ENCODE results near the gene TMEM184C.

Gene TMEM184C

GRCh38 chr4:147605499-147605898 is 11.7 kb upstream of the TMEM184C start:
- H3K9ac ChIP-seq (ENCODE audit: low read depth, low read length): no peak overlapping the region
- H3K4me1 ChIP-seq (ENCODE audit: control insufficient read depth, insufficient read depth, low read length): no peaks in the 10 kb centered on the region
- H3K27me3 ChIP-seq (ENCODE audit: control insufficient read depth, insufficient read depth, low read length): no peaks in the 10 kb centered on the region
- H3K4me3 ChIP-seq (ENCODE audit: low read depth, low read length): no peak overlapping the region
- no peaks in the 10 kb centered on the region for H3K36me3 ChIP-seq (ENCODE audit: control insufficient read depth, insufficient read depth, low read length)
- no peaks in the 10 kb centered on the region for H3K9me3 ChIP-seq (ENCODE audit: control insufficient read depth, insufficient read depth, low read length)

GRCh38 chr4:147607471-147607870 is 9.7 kb upstream of the TMEM184C start:
- no peaks in the 10 kb centered on the region for H3K9me3 ChIP-seq (ENCODE audit: control insufficient read depth, insufficient read depth, low read length)
- H3K4me1 ChIP-seq (ENCODE audit: control insufficient read depth, insufficient read depth, low read length): no peaks in the 10 kb centered on the region
- H3K27me3 ChIP-seq (ENCODE audit: control insufficient read depth, insufficient read depth, low read length): no peaks in the 10 kb centered on the region
- H3K36me3 ChIP-seq (ENCODE audit: control insufficient read depth, insufficient read depth, low read length): no peaks in the 10 kb centered on the region
- no peak overlapping the region for H3K4me3 ChIP-seq (ENCODE audit: low read depth, low read length)
- H3K9ac ChIP-seq (ENCODE audit: low read depth, low read length): no peak overlapping the region

- H3K27me3 ChIP-seq (ENCODE audit: control insufficient read depth, insufficient read depth, low read length): no peaks in the 10 kb centered on the region
- no peak overlapping the region for H3K4me3 ChIP-seq (ENCODE audit: low read depth, low read length)
- no peaks in the 10 kb centered on the region for H3K4me1 ChIP-seq (ENCODE audit: control insufficient read depth, insufficient read depth, low read length)
- no peaks in the 10 kb centered on the region for H3K36me3 ChIP-seq (ENCODE audit: control insufficient read depth, insufficient read depth, low read length)
- no peaks in the 10 kb centered on the region for H3K9me3 ChIP-seq (ENCODE audit: control insufficient read depth, insufficient read depth, low read length)
- no peak overlapping the region for H3K9ac ChIP-seq (ENCODE audit: low read depth, low read length)
Observed at GRCh38 chr4:147610686-147611085, 6.5 kb upstream of the TMEM184C start.

- Histone ChIP-seq H3K9me3 (ENCODE audit: control insufficient read depth, insufficient read depth, low read length) (no peaks in the 10 kb centered on the region), H3K4me3 (ENCODE audit: low read depth, low read length) (peak overlapping the region; percentile 98), H3K27me3 (ENCODE audit: control insufficient read depth, insufficient read depth, low read length) (no peaks in the 10 kb centered on the region), H3K4me1 (ENCODE audit: control insufficient read depth, insufficient read depth, low read length) (no peaks in the 10 kb centered on the region), H3K9ac (ENCODE audit: low read depth, low read length) (peak overlapping the region; percentile 49), H3K36me3 (ENCODE audit: control insufficient read depth, insufficient read depth, low read length) (no peaks in the 10 kb centered on the region)
Observed at GRCh38 chr4:147616849-147617172, 386 bp upstream of the TMEM184C start.

- H3K9me3 ChIP-seq (ENCODE audit: control insufficient read depth, insufficient read depth, low read length): no peaks in the 10 kb centered on the region
- peak overlapping the region; percentile 98 for H3K4me3 ChIP-seq (ENCODE audit: low read depth, low read length)
- peak overlapping the region; percentile 89 for H3K9ac ChIP-seq (ENCODE audit: low read depth, low read length)
- no peaks in the 10 kb centered on the region for H3K36me3 ChIP-seq (ENCODE audit: control insufficient read depth, insufficient read depth, low read length)
- H3K27me3 ChIP-seq (ENCODE audit: control insufficient read depth, insufficient read depth, low read length): no peaks in the 10 kb centered on the region
- no peaks in the 10 kb centered on the region for H3K4me1 ChIP-seq (ENCODE audit: control insufficient read depth, insufficient read depth, low read length)
Observed at GRCh38 chr4:147617841-147618691, 869 bp downstream of the TMEM184C start.

- Histone ChIP-seq H3K4me1 (ENCODE audit: control insufficient read depth, insufficient read depth, low read length) (no peaks in the 10 kb centered on the region), H3K4me3 (ENCODE audit: low read depth, low read length) (no peak overlapping the region), H3K9me3 (ENCODE audit: control insufficient read depth, insufficient read depth, low read length) (no peaks in the 10 kb centered on the region), H3K36me3 (ENCODE audit: control insufficient read depth, insufficient read depth, low read length) (no peaks in the 10 kb centered on the region), H3K27me3 (ENCODE audit: control insufficient read depth, insufficient read depth, low read length) (no peaks in the 10 kb centered on the region), H3K9ac (ENCODE audit: low read depth, low read length) (no peak overlapping the region)
Observed at GRCh38 chr4:147620315-147620714, 3.1 kb downstream of the TMEM184C start.

- Histone ChIP-seq H3K4me3 (ENCODE audit: low read depth, low read length) (no peak overlapping the region), H3K9me3 (ENCODE audit: control insufficient read depth, insufficient read depth, low read length) (no peaks in the 10 kb centered on the region), H3K9ac (ENCODE audit: low read depth, low read length) (no peak overlapping the region), H3K27me3 (ENCODE audit: control insufficient read depth, insufficient read depth, low read length) (no peaks in the 10 kb centered on the region), H3K4me1 (ENCODE audit: control insufficient read depth, insufficient read depth, low read length) (peaks cover 13% of the 10 kb centered on the region), H3K36me3 (ENCODE audit: control insufficient read depth, insufficient read depth, low read length) (peaks cover 4% of the 10 kb centered on the region)
Observed at GRCh38 chr4:147625733-147626132, 8.5 kb downstream of the TMEM184C start.

GRCh38 chr4:147626903-147627302 is 9.7 kb downstream of the TMEM184C start:
- Histone ChIP-seq H3K4me3 (ENCODE audit: low read depth, low read length) (no peak overlapping the region), H3K4me1 (ENCODE audit: control insufficient read depth, insufficient read depth, low read length) (peaks cover 13% of the 10 kb centered on the region), H3K9me3 (ENCODE audit: control insufficient read depth, insufficient read depth, low read length) (no peaks in the 10 kb centered on the region), H3K9ac (ENCODE audit: low read depth, low read length) (peak overlapping the region; percentile 18), H3K27me3 (ENCODE audit: control insufficient read depth, insufficient read depth, low read length) (no peaks in the 10 kb centered on the region), H3K36me3 (ENCODE audit: control insufficient read depth, insufficient read depth, low read length) (peaks cover 4% of the 10 kb centered on the region)

GRCh38 chr4:147628415-147628814 is 11.2 kb downstream of the TMEM184C start:
- Histone ChIP-seq H3K9ac (ENCODE audit: low read depth, low read length) (no peak overlapping the region), H3K27me3 (ENCODE audit: control insufficient read depth, insufficient read depth, low read length) (no peaks in the 10 kb centered on the region), H3K4me3 (ENCODE audit: low read depth, low read length) (no peak overlapping the region), H3K36me3 (ENCODE audit: control insufficient read depth, insufficient read depth, low read length) (peaks cover 4% of the 10 kb centered on the region), H3K4me1 (ENCODE audit: control insufficient read depth, insufficient read depth, low read length) (peaks cover 13% of the 10 kb centered on the region), H3K9me3 (ENCODE audit: control insufficient read depth, insufficient read depth, low read length) (no peaks in the 10 kb centered on the region)

- no peaks in the 10 kb centered on the region for H3K27me3 ChIP-seq (ENCODE audit: control insufficient read depth, insufficient read depth, low read length)
- no peak overlapping the region for H3K4me3 ChIP-seq (ENCODE audit: low read depth, low read length)
- H3K9me3 ChIP-seq (ENCODE audit: control insufficient read depth, insufficient read depth, low read length): no peaks in the 10 kb centered on the region
- H3K9ac ChIP-seq (ENCODE audit: low read depth, low read length): no peak overlapping the region
- H3K36me3 ChIP-seq (ENCODE audit: control insufficient read depth, insufficient read depth, low read length): peaks cover 4% of the 10 kb centered on the region
- H3K4me1 ChIP-seq (ENCODE audit: control insufficient read depth, insufficient read depth, low read length): peaks cover 13% of the 10 kb centered on the region
Observed at GRCh38 chr4:147629783-147630730, 12.9 kb downstream of the TMEM184C start.

- Histone ChIP-seq H3K4me3 (ENCODE audit: low read depth, low read length) (no peak overlapping the region), H3K36me3 (ENCODE audit: control insufficient read depth, insufficient read depth, low read length) (no peaks in the 10 kb centered on the region), H3K4me1 (ENCODE audit: control insufficient read depth, insufficient read depth, low read length) (peaks cover 12% of the 10 kb centered on the region), H3K9me3 (ENCODE audit: control insufficient read depth, insufficient read depth, low read length) (no peaks in the 10 kb centered on the region), H3K9ac (ENCODE audit: low read depth, low read length) (no peak overlapping the region), H3K27me3 (ENCODE audit: control insufficient read depth, insufficient read depth, low read length) (no peaks in the 10 kb centered on the region)
Observed at GRCh38 chr4:147633113-147633512, 15.9 kb downstream of the TMEM184C start.

Measured in iPS-15b (cell line).